T-helper 1 cell treated with Interleukin-12 subunit alpha and Interleukin-12 subunit beta and Interleukin-4 antibody, amounts not matched to agents 30 μg/mL and 1 μg/mL, for 36 hours (primary cell): ENCODE results near the gene PLEKHM1.
A peak's percentile ranks its signal among the peaks of the same experiment; 100 is the strongest.
"Not testable (repeated sequence)": the region's sequence is repeated elsewhere in the genome, so short reads cannot be mapped to it uniquely, and the experiment has no call there.

Experiments used
- H3K27ac Mint-ChIP-seq: one replicate; pipeline ENCODE4 v1.8.0; 2021; ENCODE audit warnings: mild to moderate bottlenecking, mixed read lengths
- H3K27me3 Mint-ChIP-seq: one replicate; pipeline ENCODE4 v1.8.0; 2021; ENCODE audit warnings: low read depth, mixed read lengths
- H3K36me3 Mint-ChIP-seq: one replicate; pipeline ENCODE4 v1.8.0; 2021; ENCODE audit warnings: low read depth, mixed read lengths
- H3K4me1 Mint-ChIP-seq: one replicate; pipeline ENCODE4 v1.8.0; 2021; ENCODE audit warnings: low read depth, mixed read lengths
- H3K4me3 Mint-ChIP-seq: one replicate; pipeline ENCODE4 v1.8.0; 2021; ENCODE audit warnings: mild to moderate bottlenecking, moderate library complexity, mixed read lengths
- H3K9me3 Mint-ChIP-seq: one replicate; pipeline ENCODE4 v1.8.0; 2021; ENCODE audit warnings: mixed read lengths

PLEKHM1 gene

GRCh38 chr17:45449708-45450329, 40.7 kb downstream of the PLEKHM1 start:
- H3K27me3 Mint-ChIP-seq, H3K9me3 Mint-ChIP-seq, H3K4me3 Mint-ChIP-seq: not testable (repeated sequence)
- Mint-ChIP-seq H3K36me3 (peaks cover 29% of the 10 kb centered on the region), H3K27ac (peak overlapping the region; percentile 22), H3K4me1 (peaks cover 19% of the 10 kb centered on the region)

GRCh38 chr17:45449260-45449659, 41.3 kb downstream of the PLEKHM1 start:
- H3K27ac Mint-ChIP-seq, H3K9me3 Mint-ChIP-seq, H3K27me3 Mint-ChIP-seq, H3K4me3 Mint-ChIP-seq: not testable (repeated sequence)
- peaks cover 20% of the 10 kb centered on the region for H3K4me1 Mint-ChIP-seq
- H3K36me3 Mint-ChIP-seq: peaks cover 24% of the 10 kb centered on the region

- Mint-ChIP-seq H3K27ac (peak overlapping the region; percentile 38), H3K36me3 (peaks cover 24% of the 10 kb centered on the region)
Measured at GRCh38 chr17:45448483-45448882, 42.0 kb downstream of the PLEKHM1 start.

GRCh38 chr17:45448066-45448465, 42.5 kb downstream of the PLEKHM1 start:
- H3K27ac Mint-ChIP-seq: peak overlapping the region; percentile 38
- H3K4me3 Mint-ChIP-seq: not testable (repeated sequence)

More at GRCh38 chr17:45448483-45448882, 42.0 kb downstream of the PLEKHM1 start:
- not testable (repeated sequence) for H3K4me3 Mint-ChIP-seq, H3K9me3 Mint-ChIP-seq, H3K27me3 Mint-ChIP-seq
- H3K4me1 Mint-ChIP-seq: peaks cover 20% of the 10 kb centered on the region

GRCh38 chr17:45447650-45448049, 42.9 kb downstream of the PLEKHM1 start:
- peaks cover 24% of the 10 kb centered on the region for H3K36me3 Mint-ChIP-seq
- peaks cover 20% of the 10 kb centered on the region for H3K4me1 Mint-ChIP-seq
- not testable (repeated sequence) for H3K27me3 Mint-ChIP-seq, H3K27ac Mint-ChIP-seq, H3K9me3 Mint-ChIP-seq, H3K4me3 Mint-ChIP-seq

More at GRCh38 chr17:45448066-45448465, 42.5 kb downstream of the PLEKHM1 start:
- H3K36me3 Mint-ChIP-seq: peaks cover 24% of the 10 kb centered on the region
- not testable (repeated sequence) for H3K27me3 Mint-ChIP-seq, H3K9me3 Mint-ChIP-seq
- peaks cover 20% of the 10 kb centered on the region for H3K4me1 Mint-ChIP-seq

GRCh38 chr17:45446872-45447625, 43.5 kb downstream of the PLEKHM1 start:
- Mint-ChIP-seq H3K36me3 (peaks cover 24% of the 10 kb centered on the region), H3K4me1 (peaks cover 20% of the 10 kb centered on the region)
- not testable (repeated sequence) for H3K27ac Mint-ChIP-seq, H3K27me3 Mint-ChIP-seq, H3K9me3 Mint-ChIP-seq, H3K4me3 Mint-ChIP-seq

- peaks cover 24% of the 10 kb centered on the region for H3K36me3 Mint-ChIP-seq
- peak overlapping the region; percentile 52 for H3K4me3 Mint-ChIP-seq
- not testable (repeated sequence) for H3K27me3 Mint-ChIP-seq, H3K9me3 Mint-ChIP-seq
- peaks cover 20% of the 10 kb centered on the region for H3K4me1 Mint-ChIP-seq
- peak overlapping the region; percentile 80 for H3K27ac Mint-ChIP-seq
Measured at GRCh38 chr17:45445901-45446743, 44.4 kb downstream of the PLEKHM1 start.

- not testable (repeated sequence) for H3K4me3 Mint-ChIP-seq, H3K27me3 Mint-ChIP-seq, H3K27ac Mint-ChIP-seq, H3K9me3 Mint-ChIP-seq
- Mint-ChIP-seq H3K4me1 (peaks cover 27% of the 10 kb centered on the region), H3K36me3 (peaks cover 22% of the 10 kb centered on the region)
Measured at GRCh38 chr17:45444856-45445820, 45.4 kb downstream of the PLEKHM1 start.

GRCh38 chr17:45444301-45444700, 46.2 kb downstream of the PLEKHM1 start:
- not testable (repeated sequence) for H3K27ac Mint-ChIP-seq, H3K27me3 Mint-ChIP-seq, H3K4me3 Mint-ChIP-seq, H3K9me3 Mint-ChIP-seq
- H3K4me1 Mint-ChIP-seq: peaks cover 27% of the 10 kb centered on the region
- peaks cover 19% of the 10 kb centered on the region for H3K36me3 Mint-ChIP-seq

GRCh38 chr17:45443371-45444260, 46.9 kb downstream of the PLEKHM1 start:
- peaks cover 17% of the 10 kb centered on the region for H3K36me3 Mint-ChIP-seq
- H3K4me1 Mint-ChIP-seq: peaks cover 27% of the 10 kb centered on the region
- not testable (repeated sequence) for H3K27ac Mint-ChIP-seq, H3K4me3 Mint-ChIP-seq, H3K9me3 Mint-ChIP-seq, H3K27me3 Mint-ChIP-seq

- H3K9me3 Mint-ChIP-seq: no peaks in the 10 kb centered on the region
- peaks cover 15% of the 10 kb centered on the region for H3K36me3 Mint-ChIP-seq
- H3K27ac Mint-ChIP-seq: no peak overlapping the region
- no peaks in the 10 kb centered on the region for H3K27me3 Mint-ChIP-seq
- no peak overlapping the region for H3K4me3 Mint-ChIP-seq
- peaks cover 20% of the 10 kb centered on the region for H3K4me1 Mint-ChIP-seq
Measured at GRCh38 chr17:45441526-45442310, 48.8 kb downstream of the PLEKHM1 start.

GRCh38 chr17:45440839-45441515, 49.5 kb downstream of the PLEKHM1 start:
- peaks cover 13% of the 10 kb centered on the region for H3K36me3 Mint-ChIP-seq
- H3K4me1 Mint-ChIP-seq: peaks cover 14% of the 10 kb centered on the region
- H3K27me3 Mint-ChIP-seq: not testable (repeated sequence)

More at GRCh38 chr17:45440839-45441515, 49.5 kb downstream of the PLEKHM1 start:
- not testable (repeated sequence) for H3K4me3 Mint-ChIP-seq, H3K27ac Mint-ChIP-seq, H3K9me3 Mint-ChIP-seq
